HCT116 (cell line): ENCODE measurements around the gene GNAS. TPM values are rescaled to one million over a fixed set of nuclear protein-coding genes. Genes with fewer than 3 reads are reported as not detected.

ENCODE experiments used
- ATAC-seq: fragments of 200-7000 bp; cut with Tn5 transposase; 2 replicates; pipeline ENCODE4 v1.9.1; 2020; ENCODE audit warnings: mild to moderate bottlenecking, moderate library complexity
- BruUV-seq: library from RNA; stranded (reverse); fragments of 400-500 nt; replicated peaks from 2 replicates; lab custom pipeline; 2021; lab: Mats Ljungman, UMichigan
- CTCF ChIA-PET: fragments of 300-600 bp; sonication (Branson Sonifier 250); formaldehyde crosslinking; loops from one replicate; lab custom pipeline; 2021; ENCODE audit warnings: antibody characterized with exemption; lab: Charles Lee
- POLR2A ChIA-PET: fragments of 300-600, 350-600 bp; sonication (Branson Sonifier 250); formaldehyde crosslinking; loops from one replicate; lab custom pipeline; 2021; ENCODE audit warnings: antibody characterized with exemption; lab: Charles Lee
- RAD21 ChIA-PET, 2 experiments: fragments of 300-600 bp; sonication (Branson Sonifier 250); formaldehyde crosslinking; loops; one replicate each; lab custom pipeline; 2023; ENCODE audit warnings: low total read pairs in 2 of 2; ENCODE audit not compliant: uncharacterized antibody in 2 of 2, unreplicated experiment in 2 of 2, low non-redundant PET in 1 of 2; lab: Charles Lee
- DNase-seq: peaks from one replicate; pipeline ENCODE4 v3.0.0-alpha.2; 2010; ENCODE audit warnings: low read depth, low spot score
- H2AFZ ChIP-seq: fragments of 200-600 bp; shearing (Covaris generic), sonication (generic); 2 replicates; pipeline ENCODE4 v1.6.1; 2017; ENCODE audit warnings: low read depth, mixed run types, mixed read lengths, antibody characterized with exemption, low read length; ENCODE audit not compliant: poor library complexity, severe bottlenecking
- H3K27ac ChIP-seq: 2 replicates; pipeline ENCODE4 v1.5.1; 2012; ENCODE audit warnings: low read depth, low read length
- H3K27me3 ChIP-seq: fragments of 200-600 bp; sonication (generic); 2 replicates; pipeline ENCODE4 v1.6.1; 2016; ENCODE audit warnings: mixed run types, low read length, mixed read lengths; ENCODE audit not compliant: insufficient read depth
- H3K36me3 ChIP-seq, 2 experiments: fragments of 200-500 bp in 1 of 2; fragments of 200-600 bp in 1 of 2; sonication (Bioruptor generic) in 1 of 2; sonication (generic) in 1 of 2; 2 replicates each; pipeline versions ENCODE4 v1.5.1 to v1.6.1; 2014 to 2016; ENCODE audit warnings: low read length in 2 of 2, inconsistent platforms in 1 of 2, mixed read lengths in 1 of 2, mixed run types in 1 of 2; ENCODE audit not compliant: insufficient read depth in 2 of 2, control insufficient read depth in 1 of 2
- H3K4me1 ChIP-seq, 2 experiments: fragments of 200-600 bp in 1 of 2; sonication (generic) in 1 of 2; 2 replicates each; pipeline versions ENCODE4 v1.5.1 to v1.6.1; 2012 to 2017; ENCODE audit warnings: low read length in 2 of 2, inconsistent platforms in 1 of 2, mild to moderate bottlenecking in 1 of 2, mixed read lengths in 1 of 2, mixed run types in 1 of 2, moderate library complexity in 1 of 2; ENCODE audit not compliant: insufficient read depth in 2 of 2, control insufficient read depth in 1 of 2
- H3K4me2 ChIP-seq: fragments of 200-600 bp; sonication (generic); 2 replicates; pipeline ENCODE4 v1.6.1; 2017; ENCODE audit warnings: mixed run types, low read length, mixed read lengths
- H3K4me3 ChIP-seq, 2 experiments: fragments of 200-600 bp in 1 of 2; sonication (generic) in 1 of 2; replicated peaks in 1 of 2; 2 replicates each; pipeline ENCODE4 v1.5.1; 2011 to 2016; ENCODE audit warnings: low read length in 2 of 2, control low read depth in 1 of 2, low read depth in 1 of 2, mild to moderate bottlenecking in 1 of 2, mixed read lengths in 1 of 2, mixed run types in 1 of 2
- H3K79me2 ChIP-seq: fragments of 200-600 bp; sonication (generic); 2 replicates; pipeline ENCODE4 v1.6.1; 2017; ENCODE audit warnings: mild to moderate bottlenecking, mixed run types, low read length, moderate library complexity, mixed read lengths; ENCODE audit not compliant: insufficient read depth
- H3K9ac ChIP-seq: fragments of 200-600 bp; sonication (generic); 2 replicates; pipeline ENCODE4 v1.6.1; 2016; ENCODE audit warnings: low read length, mixed read lengths
- H3K9me2 ChIP-seq: fragments of 200-600 bp; sonication (generic), shearing (Covaris generic); 2 replicates; pipeline ENCODE4 v1.6.1; 2017; ENCODE audit warnings: mixed run types, mild to moderate bottlenecking, moderate library complexity; ENCODE audit not compliant: insufficient read depth
- H3K9me3 ChIP-seq, 2 experiments: fragments of 200-500 bp in 1 of 2; fragments of 200-600 bp in 1 of 2; sonication (Bioruptor generic) in 1 of 2; sonication (generic) in 1 of 2; 2 replicates each; pipeline ENCODE4 v1.6.1; 2014 to 2017; ENCODE audit warnings: low read length in 2 of 2, mixed read lengths in 2 of 2, inconsistent platforms in 1 of 2, low read depth in 1 of 2, mild to moderate bottlenecking in 1 of 2, mixed run types in 1 of 2, moderate library complexity in 1 of 2; ENCODE audit not compliant: control insufficient read depth in 1 of 2, insufficient read depth in 1 of 2
- H4K20me1 ChIP-seq: fragments of 200-600 bp; sonication (generic), shearing (Covaris generic); 2 replicates; pipeline ENCODE4 v1.6.1; 2017; ENCODE audit warnings: mixed run types, mild to moderate bottlenecking, moderate library complexity; ENCODE audit not compliant: insufficient read depth
- CBX3 ChIP-seq: IDR thresholded peaks from 2 replicates; pipeline ENCODE4 v1.6.1; 2012; ENCODE audit warnings: low read depth
- CEBPB ChIP-seq: IDR thresholded peaks from 2 replicates; pipeline ENCODE4 v1.6.1; 2012; ENCODE audit warnings: low read depth
- ELF1 ChIP-seq: IDR thresholded peaks from 2 replicates; pipeline ENCODE4 v1.6.1; 2012; ENCODE audit warnings: low read depth, borderline replicate concordance
- EZH2 ChIP-seq: fragments of 200-600 bp; sonication (generic); IDR thresholded peaks from 2 replicates; pipeline ENCODE4 v1.6.1; 2017; ENCODE audit warnings: antibody characterized with exemption, mixed run types
- EZH2phosphoT487 ChIP-seq: fragments of 200-600 bp; IDR thresholded peaks from 2 replicates; pipeline ENCODE4 v1.6.1; 2018; ENCODE audit warnings: antibody characterized with exemption, borderline replicate concordance
- FOSL1 ChIP-seq: IDR thresholded peaks from 2 replicates; pipeline ENCODE4 v1.6.1; 2012; ENCODE audit warnings: low read depth
- POLR2AphosphoS5 ChIP-seq: IDR thresholded peaks from 2 replicates; pipeline ENCODE4 v1.6.1; 2011; ENCODE audit warnings: mild to moderate bottlenecking, low read depth, low read length, moderate library complexity
- SIN3A ChIP-seq: IDR thresholded peaks from 2 replicates; pipeline ENCODE4 v1.6.1; 2012; ENCODE audit warnings: low read depth
- SP1 ChIP-seq: IDR thresholded peaks from 2 replicates; pipeline ENCODE4 v1.6.1; 2012; ENCODE audit warnings: low read depth
- SRF ChIP-seq: IDR thresholded peaks from 2 replicates; pipeline ENCODE4 v1.6.1; 2012; ENCODE audit warnings: low read depth
- TCF7L2 ChIP-seq: IDR thresholded peaks from 2 replicates; pipeline ENCODE4 v1.7.0; 2011; ENCODE audit warnings: borderline replicate concordance, inconsistent platforms; ENCODE audit not compliant: insufficient read depth, insufficient read length; ENCODE audit errors: extremely low read depth
- YY1 ChIP-seq: IDR thresholded peaks from 2 replicates; pipeline ENCODE4 v1.6.1; 2011; ENCODE audit warnings: low read length, low read depth, moderate library complexity, mild to moderate bottlenecking; ENCODE audit not compliant: insufficient replicate concordance; ENCODE audit errors: extremely low read depth
- ZNF274 ChIP-seq: fragments of 200-500 bp; sonication (Bioruptor generic); IDR thresholded peaks from 2 replicates; pipeline ENCODE4 v1.6.1; 2014; ENCODE audit warnings: mild to moderate bottlenecking, low read depth, low read length, inconsistent platforms
- intact Hi-C: fragments of 100-400 bp; cut with micrococcal nuclease; formaldehyde crosslinking; loops from 2 replicates; pipeline ENCODE4 v1.10.0; 2022
- total RNA-seq: library from RNA; stranded (reverse); gene quantifications from one replicate; pipeline ENCODE4 v1.2.1, GENCODE V29; 2021; ENCODE audit not compliant: unreplicated experiment
- TF ChIP-seq, protein P1 (sequence below): IDR thresholded peaks from 2 replicates; pipeline ENCODE4 v1.6.1; 2011; ENCODE audit warnings: mild to moderate bottlenecking, low read length, moderate library complexity; ENCODE audit not compliant: insufficient replicate concordance; ENCODE audit errors: extremely low read depth
- TF ChIP-seq, protein P2 (sequence below): IDR thresholded peaks from 2 replicates; pipeline ENCODE4 v1.6.1; 2012
- TF ChIP-seq, protein P3 (sequence below): IDR thresholded peaks from 2 replicates; pipeline ENCODE4 v1.6.1; 2012; ENCODE audit warnings: low read depth

GNAS gene
- total RNA-seq, 1 experiment from 2014 or later: 699 TPM

DNA sequence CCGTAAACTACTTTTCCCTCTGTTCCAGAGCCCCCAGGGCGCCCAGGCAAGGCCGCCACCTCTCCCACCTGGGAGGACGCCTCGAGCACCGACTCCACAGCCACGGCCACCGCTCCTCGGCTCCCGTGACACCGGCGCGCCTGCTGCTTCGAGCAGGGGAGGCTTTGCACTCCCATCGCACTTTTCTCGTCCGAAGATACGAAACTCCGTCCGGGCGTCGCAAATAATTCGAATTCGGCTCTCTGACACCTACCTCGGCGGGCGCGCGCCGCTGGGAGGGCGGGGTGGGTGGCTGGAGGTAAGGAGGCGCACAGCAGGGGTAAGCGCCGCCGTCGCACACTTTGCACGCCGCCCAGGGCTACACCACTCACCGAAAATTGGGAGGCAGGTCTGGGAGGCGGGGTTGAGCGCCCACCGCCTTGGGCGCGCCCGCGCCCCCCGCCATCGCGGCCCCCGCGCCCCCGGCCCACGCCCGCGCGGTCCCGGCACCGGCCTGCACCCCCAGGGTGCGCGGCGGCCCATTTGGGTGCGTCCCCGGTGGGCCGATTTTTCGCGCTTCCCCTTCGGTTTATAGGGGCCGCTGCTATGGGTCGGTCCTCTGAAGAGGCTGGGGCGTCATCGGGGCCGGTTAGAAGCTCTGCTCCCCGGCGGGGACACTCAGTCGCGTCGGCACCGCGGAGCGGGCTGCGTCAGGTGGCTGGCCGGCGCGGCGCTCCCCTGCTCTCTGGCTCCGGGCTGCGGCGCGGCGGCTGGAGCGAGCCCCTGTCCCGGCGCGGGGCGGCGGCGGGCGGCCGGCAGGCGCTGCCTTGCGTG is 36.2 kb downstream of the GNAS start (continued):
- TF ChIP-seq, protein P1, sequence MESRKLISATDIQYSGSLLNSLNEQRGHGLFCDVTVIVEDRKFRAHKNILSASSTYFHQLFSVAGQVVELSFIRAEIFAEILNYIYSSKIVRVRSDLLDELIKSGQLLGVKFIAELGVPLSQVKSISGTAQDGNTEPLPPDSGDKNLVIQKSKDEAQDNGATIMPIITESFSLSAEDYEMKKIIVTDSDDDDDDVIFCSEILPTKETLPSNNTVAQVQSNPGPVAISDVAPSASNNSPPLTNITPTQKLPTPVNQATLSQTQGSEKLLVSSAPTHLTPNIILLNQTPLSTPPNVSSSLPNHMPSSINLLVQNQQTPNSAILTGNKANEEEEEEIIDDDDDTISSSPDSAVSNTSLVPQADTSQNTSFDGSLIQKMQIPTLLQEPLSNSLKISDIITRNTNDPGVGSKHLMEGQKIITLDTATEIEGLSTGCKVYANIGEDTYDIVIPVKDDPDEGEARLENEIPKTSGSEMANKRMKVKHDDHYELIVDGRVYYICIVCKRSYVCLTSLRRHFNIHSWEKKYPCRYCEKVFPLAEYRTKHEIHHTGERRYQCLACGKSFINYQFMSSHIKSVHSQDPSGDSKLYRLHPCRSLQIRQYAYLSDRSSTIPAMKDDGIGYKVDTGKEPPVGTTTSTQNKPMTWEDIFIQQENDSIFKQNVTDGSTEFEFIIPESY: no peak
- TF ChIP-seq, protein P2, sequence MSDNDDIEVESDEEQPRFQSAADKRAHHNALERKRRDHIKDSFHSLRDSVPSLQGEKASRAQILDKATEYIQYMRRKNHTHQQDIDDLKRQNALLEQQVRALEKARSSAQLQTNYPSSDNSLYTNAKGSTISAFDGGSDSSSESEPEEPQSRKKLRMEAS: peak; percentile 40
- no peak for TF ChIP-seq FOSL1
- no peak for TF ChIP-seq CEBPB
- no peak for TF ChIP-seq CBX3
- TF ChIP-seq ZNF274: no peak
- no peak for TF ChIP-seq EZH2
- peak; percentile 32 for TF ChIP-seq TCF7L2
- peak; percentile 74 for TF ChIP-seq SIN3A
- peak; percentile 57 for TF ChIP-seq SP1
- TF ChIP-seq YY1: no peak
- TF ChIP-seq ELF1: no peak

DNA sequence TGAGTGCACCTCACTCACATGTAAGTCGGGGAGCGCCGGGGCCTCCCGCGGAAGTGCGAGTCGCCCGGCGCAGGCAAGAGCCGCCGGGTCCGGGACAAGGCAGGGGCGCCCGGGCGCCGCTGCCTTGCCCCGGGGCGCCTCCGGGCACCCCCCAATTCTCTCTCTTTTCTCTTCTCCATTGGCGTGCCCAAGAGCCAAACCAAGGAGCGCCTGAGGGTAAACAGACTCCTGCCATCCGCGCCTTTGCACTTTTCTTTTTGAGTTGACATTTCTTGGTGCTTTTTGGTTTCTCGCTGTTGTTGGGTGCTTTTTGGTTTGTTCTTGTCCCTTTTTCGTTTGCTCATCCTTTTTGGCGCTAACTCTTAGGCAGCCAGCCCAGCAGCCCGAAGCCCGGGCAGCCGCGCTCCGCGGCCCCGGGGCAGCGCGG is 36.8 kb downstream of the GNAS start:
- POLR2A ChIA-PET: no interaction called here
- RAD21 ChIA-PET: no interaction called here
- Histone ChIP-seq H2AFZ (no peak overlapping the region), H3K9me2 (no peaks in the 10 kb centered on the region), H3K4me3 (peak overlapping the region; percentile 52 to 61), H3K9ac (peak overlapping the region; percentile 73), H3K27me3 (no peaks in the 10 kb centered on the region), H3K36me3 (no peaks in the 10 kb centered on the region), H3K27ac (peak overlapping the region; percentile 85), H3K4me1 (peaks cover 10 to 26% of the 10 kb centered on the region in 2 experiments), H3K9me3 (no peaks in the 10 kb centered on the region), H4K20me1 (peaks cover 7% of the 10 kb centered on the region; the same call in 1 of the 2 replicates), H3K4me2 (peak overlapping the region; percentile 79), H3K79me2 (peaks cover 37% of the 10 kb centered on the region)
- ATAC-seq (no peak), DNase-seq (no peak)
- BruUV-seq: no TSS peak
- CTCF ChIA-PET: no interaction called here
- intact Hi-C loops: loop anchor here (10.0 kb wide), 1 partner anchor 235 kb away; the partner anchor contains the start of gene STX16
- TF ChIP-seq EZH2 (no peak), YY1 (no peak), SRF (no peak), TCF7L2 (no peak), POLR2AphosphoS5 (no peak), EZH2phosphoT487 (no peak), CBX3 (no peak)
- TF ChIP-seq, protein P3, sequence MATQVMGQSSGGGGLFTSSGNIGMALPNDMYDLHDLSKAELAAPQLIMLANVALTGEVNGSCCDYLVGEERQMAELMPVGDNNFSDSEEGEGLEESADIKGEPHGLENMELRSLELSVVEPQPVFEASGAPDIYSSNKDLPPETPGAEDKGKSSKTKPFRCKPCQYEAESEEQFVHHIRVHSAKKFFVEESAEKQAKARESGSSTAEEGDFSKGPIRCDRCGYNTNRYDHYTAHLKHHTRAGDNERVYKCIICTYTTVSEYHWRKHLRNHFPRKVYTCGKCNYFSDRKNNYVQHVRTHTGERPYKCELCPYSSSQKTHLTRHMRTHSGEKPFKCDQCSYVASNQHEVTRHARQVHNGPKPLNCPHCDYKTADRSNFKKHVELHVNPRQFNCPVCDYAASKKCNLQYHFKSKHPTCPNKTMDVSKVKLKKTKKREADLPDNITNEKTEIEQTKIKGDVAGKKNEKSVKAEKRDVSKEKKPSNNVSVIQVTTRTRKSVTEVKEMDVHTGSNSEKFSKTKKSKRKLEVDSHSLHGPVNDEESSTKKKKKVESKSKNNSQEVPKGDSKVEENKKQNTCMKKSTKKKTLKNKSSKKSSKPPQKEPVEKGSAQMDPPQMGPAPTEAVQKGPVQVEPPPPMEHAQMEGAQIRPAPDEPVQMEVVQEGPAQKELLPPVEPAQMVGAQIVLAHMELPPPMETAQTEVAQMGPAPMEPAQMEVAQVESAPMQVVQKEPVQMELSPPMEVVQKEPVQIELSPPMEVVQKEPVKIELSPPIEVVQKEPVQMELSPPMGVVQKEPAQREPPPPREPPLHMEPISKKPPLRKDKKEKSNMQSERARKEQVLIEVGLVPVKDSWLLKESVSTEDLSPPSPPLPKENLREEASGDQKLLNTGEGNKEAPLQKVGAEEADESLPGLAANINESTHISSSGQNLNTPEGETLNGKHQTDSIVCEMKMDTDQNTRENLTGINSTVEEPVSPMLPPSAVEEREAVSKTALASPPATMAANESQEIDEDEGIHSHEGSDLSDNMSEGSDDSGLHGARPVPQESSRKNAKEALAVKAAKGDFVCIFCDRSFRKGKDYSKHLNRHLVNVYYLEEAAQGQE: no peak
- TF ChIP-seq, protein P1: no peak
